PC-9 (cell line): ENCODE results near the gene CACHD1. TPM values are rescaled to one million over a fixed set of nuclear protein-coding genes. Genes with fewer than 3 reads are reported as not detected.

Experiments
- BruUV-seq: library from RNA; stranded (reverse); fragments of 400-500 nt; replicated peaks from 2 replicates; lab custom pipeline; 2021; lab: Mats Ljungman, UMichigan
- CTCF ChIA-PET: fragments of 300-600 bp; sonication (Branson Sonifier 250); formaldehyde crosslinking; loops from one replicate; lab custom pipeline; 2022; ENCODE audit warnings: antibody characterized with exemption; lab: Charles Lee
- POLR2A ChIA-PET: fragments of 300-600 bp; sonication (Branson Sonifier 250); formaldehyde crosslinking; loops from one replicate; lab custom pipeline; 2022; ENCODE audit warnings: antibody characterized with exemption; ENCODE audit not compliant: unreplicated experiment; lab: Charles Lee
- DNase-seq, 2 experiments: peaks; one replicate each; pipeline versions ENCODE4 v3.0.0 to v3.0.0-alpha.2; 2015 to 2022; ENCODE audit warnings: mixed read lengths in 1 of 2
- H2AFZ ChIP-seq: fragments of 200-600 bp; sonication (generic); 2 replicates; pipeline ENCODE4 v1.8.1; 2017; ENCODE audit warnings: antibody characterized with exemption
- H3F3A ChIP-seq: fragments of 200-600 bp; sonication (generic); 2 replicates; pipeline ENCODE4 v1.8.1; 2017; ENCODE audit warnings: antibody characterized with exemption, mild to moderate bottlenecking, low read depth; ENCODE audit not compliant: insufficient read depth
- H3K27ac ChIP-seq: fragments of 200-600 bp; sonication (generic); 2 replicates; pipeline ENCODE4 v1.6.1; 2016; ENCODE audit warnings: mixed run types
- H3K27me3 ChIP-seq: fragments of 200-600 bp; sonication (generic); 2 replicates; pipeline ENCODE4 v1.6.1; 2016; ENCODE audit warnings: low read depth, mixed run types; ENCODE audit not compliant: insufficient read depth
- H3K36me3 ChIP-seq: fragments of 200-600 bp; sonication (generic); 2 replicates; pipeline ENCODE4 v1.6.1; 2016; ENCODE audit warnings: low read depth, mixed run types
- H3K4me1 ChIP-seq: fragments of 200-600 bp; sonication (generic); replicated peaks from 2 replicates; pipeline ENCODE4 v1.6.1; 2016; ENCODE audit warnings: mixed run types; ENCODE audit not compliant: insufficient read depth
- H3K4me2 ChIP-seq: fragments of 200-600 bp; sonication (generic); 2 replicates; pipeline ENCODE4 v1.6.1; 2017; ENCODE audit warnings: mixed run types
- H3K4me3 ChIP-seq: fragments of 200-600 bp; sonication (generic); 2 replicates; pipeline ENCODE4 v1.6.1; 2016; ENCODE audit warnings: mixed run types
- H3K79me2 ChIP-seq: fragments of 200-600 bp; sonication (generic); 2 replicates; pipeline ENCODE4 v1.6.1; 2017; ENCODE audit warnings: low read depth, mixed run types
- H3K9me2 ChIP-seq: fragments of 200-600 bp; sonication (generic); 2 replicates; pipeline ENCODE4 v1.8.1; 2017; ENCODE audit warnings: mild to moderate bottlenecking; ENCODE audit not compliant: insufficient read depth
- H3K9me3 ChIP-seq: fragments of 200-600 bp; sonication (generic); 2 replicates; pipeline ENCODE4 v1.8.1; 2016; ENCODE audit warnings: low read depth; ENCODE audit not compliant: insufficient read depth
- H4K20me1 ChIP-seq: fragments of 200-600 bp; sonication (generic); 2 replicates; pipeline ENCODE4 v1.8.1; 2017; ENCODE audit not compliant: insufficient read depth
- CTCF ChIP-seq: fragments of 200-600 bp; sonication (generic); conservative IDR thresholded peaks from 2 replicates; pipeline ENCODE4 v1.6.1; 2017; ENCODE audit warnings: mixed run types, antibody characterized with exemption, mild to moderate bottlenecking, moderate library complexity
- EZH2 ChIP-seq: fragments of 200-600 bp; sonication (generic); IDR thresholded peaks from 2 replicates; pipeline ENCODE4 v1.8.0; 2017; ENCODE audit warnings: antibody characterized with exemption, low read depth
- intact Hi-C: fragments of 100-400 bp; cut with micrococcal nuclease; formaldehyde crosslinking; loops from one replicate; pipeline ENCODE4 v1.10.0; 2022; ENCODE audit not compliant: unreplicated experiment
- total RNA-seq: library from RNA; stranded (reverse); gene quantifications from 2 replicates; pipeline ENCODE4 v1.2.3, GENCODE V29; 2021

Gene CACHD1
- total RNA-seq, 1 experiment from 2014 or later: 3.1 TPM

DNA sequence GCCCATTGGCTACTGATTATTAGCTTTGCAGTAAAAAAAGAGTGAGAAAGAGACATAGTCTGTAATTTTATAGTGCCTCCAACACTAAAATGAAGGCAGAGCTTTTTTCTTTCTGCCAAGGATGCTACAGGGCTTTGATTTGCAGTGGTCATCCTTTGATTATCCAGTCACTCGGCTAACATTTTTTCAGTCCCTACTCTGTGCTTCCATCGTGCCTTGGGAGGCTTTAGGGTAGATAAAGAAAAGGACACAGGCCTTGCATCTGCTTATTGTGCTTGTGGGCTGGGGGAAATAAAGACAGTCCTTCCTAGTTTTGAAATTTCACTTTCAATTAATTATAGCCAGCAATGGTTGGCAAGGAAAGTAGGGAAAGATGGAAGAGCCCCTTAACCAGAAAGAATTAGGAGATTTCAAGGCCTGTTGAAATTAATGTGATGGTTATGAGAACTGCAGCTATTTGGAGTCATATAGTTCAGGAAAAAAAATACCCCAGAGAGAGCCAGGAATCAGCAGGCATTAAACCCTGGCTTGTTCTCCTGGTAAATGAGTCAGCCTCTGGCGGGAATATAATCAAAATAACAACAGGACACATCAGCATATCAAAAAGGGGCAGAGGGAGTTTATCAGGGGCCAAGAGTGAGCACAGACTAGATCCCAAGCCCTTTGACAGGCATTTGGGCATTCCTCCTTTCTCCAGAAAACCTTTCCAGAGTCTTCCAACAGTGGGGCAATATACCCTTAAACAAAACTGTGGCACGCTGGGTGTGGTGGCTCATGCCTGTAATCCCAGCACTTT lies 27.4 kb downstream of the CACHD1 start:
- TF ChIP-seq CTCF (no peak), EZH2 (no peak)
- no peak overlapping the region for H2AFZ ChIP-seq
- ChIA-PET POLR2A (no interaction called here), CTCF (interaction anchor here (0.6 kb wide), 1 partner anchor 300 kb away, joined by 3 read pairs; no protein-coding TSS in a partner anchor)
- H3K4me3 ChIP-seq: no peak overlapping the region
- H3K27ac ChIP-seq: no peak overlapping the region
- intact Hi-C loops: no loop called here
- no peaks in the 10 kb centered on the region for H4K20me1 ChIP-seq
- no peaks in the 10 kb centered on the region for H3K9me2 ChIP-seq
- no peaks in the 10 kb centered on the region for H3K27me3 ChIP-seq
- no peak for DNase-seq
- no peaks in the 10 kb centered on the region for H3K36me3 ChIP-seq
- no TSS peak for BruUV-seq
- H3K79me2 ChIP-seq: no peaks in the 10 kb centered on the region
- H3K4me1 ChIP-seq: no peaks in the 10 kb centered on the region
- H3K9me3 ChIP-seq: no peaks in the 10 kb centered on the region
- H3K4me2 ChIP-seq: no peak overlapping the region
- H3F3A ChIP-seq: no peaks in the 10 kb centered on the region

GRCh38 chr1:64498325-64498724 lies 28.4 kb downstream of the CACHD1 start:
- TF ChIP-seq EZH2 (no peak), CTCF (no peak)
- H3K9me2 ChIP-seq: no peaks in the 10 kb centered on the region
- H3K27ac ChIP-seq: no peak overlapping the region
- no peaks in the 10 kb centered on the region for H3K36me3 ChIP-seq
- H3K4me3 ChIP-seq: no peak overlapping the region
- H3K4me2 ChIP-seq: no peak overlapping the region
- no peaks in the 10 kb centered on the region for H3K27me3 ChIP-seq
- no TSS peak for BruUV-seq
- no peak for DNase-seq
- H4K20me1 ChIP-seq: no peaks in the 10 kb centered on the region
- no peaks in the 10 kb centered on the region for H3K79me2 ChIP-seq
- POLR2A ChIA-PET: no interaction called here
- no peak overlapping the region for H2AFZ ChIP-seq
- CTCF ChIA-PET: no interaction called here
- H3K4me1 ChIP-seq: no peaks in the 10 kb centered on the region
- no peaks in the 10 kb centered on the region for H3F3A ChIP-seq
- H3K9me3 ChIP-seq: no peaks in the 10 kb centered on the region
- intact Hi-C loops: no loop called here

GRCh38 chr1:64499011-64499410 lies 29.1 kb downstream of the CACHD1 start:
- no peaks in the 10 kb centered on the region for H3K36me3 ChIP-seq
- H3K4me3 ChIP-seq: no peak overlapping the region
- no peaks in the 10 kb centered on the region for H3K9me3 ChIP-seq
- CTCF ChIA-PET: no interaction called here
- H3K27ac ChIP-seq: no peak overlapping the region
- no TSS peak for BruUV-seq
- no peak for DNase-seq
- no peak overlapping the region for H2AFZ ChIP-seq
- no peaks in the 10 kb centered on the region for H3K79me2 ChIP-seq
- intact Hi-C loops: no loop called here
- H3F3A ChIP-seq: no peaks in the 10 kb centered on the region
- H3K4me1 ChIP-seq: no peaks in the 10 kb centered on the region
- no peaks in the 10 kb centered on the region for H4K20me1 ChIP-seq
- POLR2A ChIA-PET: no interaction called here
- H3K9me2 ChIP-seq: no peaks in the 10 kb centered on the region
- no peak overlapping the region for H3K4me2 ChIP-seq
- TF ChIP-seq CTCF (no peak), EZH2 (no peak)
- no peaks in the 10 kb centered on the region for H3K27me3 ChIP-seq
